HepG2 (cell line): ENCODE results near the gene LMNTD1. TPM values are rescaled to one million over a fixed set of nuclear protein-coding genes. Genes with fewer than 3 reads are reported as not detected.

ENCODE experiments used
- ATAC-seq: fragments of 200-7000 bp; cut with Tn5 transposase; 3 replicates; pipeline ENCODE4 v1.9.1; 2020; ENCODE audit warnings: mild to moderate bottlenecking, moderate library complexity
- BruUV-seq: library from RNA; stranded (reverse); fragments of 400-500 nt; replicated peaks from 2 replicates; lab custom pipeline; 2021; lab: Mats Ljungman, UMichigan
- CTCF ChIA-PET: fragments of 300-600 bp; formaldehyde crosslinking; extraction: SDS; loops from one replicate; lab custom pipeline; 2021; ENCODE audit warnings: low total read pairs, inconsistent platforms, low intra/inter-chr PET ratio; lab: Yijun Ruan, JAX
- POLR2A ChIA-PET: fragments of 350-600 bp; sonication (Branson Sonifier 250); formaldehyde crosslinking; loops from one replicate; lab custom pipeline; 2020; ENCODE audit warnings: antibody characterized with exemption, inconsistent platforms; lab: Yijun Ruan, JAX
- DNase-seq: peaks from one replicate; pipeline ENCODE4 v3.0.0-alpha.2; 2015; ENCODE audit warnings: low spot score
- FAIRE-seq: peaks from 3 replicates; lab custom pipeline; 2011; peaks lifted over from hg19 to GRCh38; lab: Jason Lieb, UNC
- H2AFZ ChIP-seq: one replicate; pipeline ENCODE4 v1.6.1; 2011; ENCODE audit warnings: low read length, inconsistent platforms
- H3K27ac ChIP-seq: fragments of 300-600 bp; 3 replicates; pipeline ENCODE4 v1.8.0; 2011; ENCODE audit warnings: mixed run types, mild to moderate bottlenecking, mixed read lengths, low read length, inconsistent platforms; ENCODE audit not compliant: insufficient read depth; ENCODE audit errors: extremely low read length
- H3K27me3 ChIP-seq, 2 experiments: fragments of 200-600 bp in 1 of 2; 2 replicates in 1 of 2; 3 replicates in 1 of 2; pipeline versions ENCODE4 v1.6.0 to v1.8.0; 2011; ENCODE audit warnings: low read length in 2 of 2, mild to moderate bottlenecking in 2 of 2, moderate library complexity in 2 of 2, inconsistent platforms in 1 of 2; ENCODE audit not compliant: insufficient read depth in 2 of 2, control insufficient read depth in 1 of 2
- H3K36me3 ChIP-seq, 2 experiments: fragments of 200-600 bp in 1 of 2; replicated peaks in 1 of 2; 2 replicates in 1 of 2; 3 replicates in 1 of 2; pipeline versions ENCODE4 v1.5.1 to v1.8.0; 2011; ENCODE audit warnings: low read length in 2 of 2, inconsistent platforms in 1 of 2; ENCODE audit not compliant: insufficient read depth in 2 of 2, control insufficient read depth in 1 of 2
- H3K4me1 ChIP-seq: 2 replicates; pipeline ENCODE4 v1.5.1; 2012; ENCODE audit warnings: low read length, inconsistent platforms; ENCODE audit not compliant: insufficient read depth
- H3K4me2 ChIP-seq: 2 replicates; pipeline ENCODE4 v1.6.0; 2011; ENCODE audit warnings: low read depth, low read length, inconsistent platforms
- H3K4me3 ChIP-seq, 3 experiments: fragments of 200-600 bp in 1 of 3; sonication (generic), shearing (Covaris generic) in 1 of 3; replicated peaks in 1 of 3; 2 replicates each; pipeline ENCODE4 v1.5.1; 2011 to 2016; ENCODE audit warnings: low read length in 3 of 3, inconsistent platforms in 2 of 3, low read depth in 2 of 3, mild to moderate bottlenecking in 2 of 3, control low read depth in 1 of 3, mixed read lengths in 1 of 3; ENCODE audit not compliant: insufficient read depth in 1 of 3
- H3K79me2 ChIP-seq: one replicate; pipeline ENCODE4 v1.6.1; 2011; ENCODE audit warnings: low read length, inconsistent platforms; ENCODE audit not compliant: insufficient read depth
- H3K9ac ChIP-seq: 2 replicates; pipeline ENCODE4 v1.6.0; 2011; ENCODE audit warnings: mild to moderate bottlenecking, low read depth, low read length, inconsistent platforms; ENCODE audit not compliant: insufficient read depth
- H3K9me3 ChIP-seq: 2 replicates; pipeline ENCODE4 v1.5.1; 2012; ENCODE audit warnings: mild to moderate bottlenecking, low read length
- H4K20me1 ChIP-seq: 2 replicates; pipeline ENCODE4 v1.6.0; 2011; ENCODE audit warnings: inconsistent platforms, mild to moderate bottlenecking, low read length, moderate library complexity; ENCODE audit not compliant: insufficient read depth
- ISX ChIP-seq: sonication (generic); formaldehyde crosslinking; conservative IDR thresholded peaks from 2 replicates; pipeline ENCODE4 v1.5.0; 2020; ENCODE audit warnings: missing genetic modification reagents
- RAD51 ChIP-seq: fragments of 450-650 bp; IDR thresholded peaks from 2 replicates; pipeline ENCODE4 v1.6.1; 2016; ENCODE audit warnings: borderline replicate concordance
- RARA ChIP-seq: IDR thresholded peaks from 2 replicates; pipeline ENCODE4 v1.6.1; 2016; ENCODE audit warnings: missing genetic modification reagents, missing compliant biosample characterization
- RFX3 ChIP-seq: IDR thresholded peaks from 2 replicates; pipeline ENCODE4 v1.6.1; 2016; ENCODE audit warnings: missing biosample characterization, missing genetic modification reagents
- THRA ChIP-seq: sonication (generic); formaldehyde crosslinking; IDR thresholded peaks from 2 replicates; pipeline ENCODE4 v1.4.0; 2020; ENCODE audit warnings: missing genetic modification reagents, borderline replicate concordance
- ZFP91 ChIP-seq: sonication (generic); formaldehyde crosslinking; IDR thresholded peaks from 2 replicates; pipeline ENCODE4 v1.9.0; 2022; ENCODE audit warnings: missing genetic modification reagents, mild to moderate bottlenecking, borderline replicate concordance
- ZNF780A ChIP-seq: sonication (generic); formaldehyde crosslinking; IDR thresholded peaks from 2 replicates; pipeline ENCODE4 v1.8.0; 2022; ENCODE audit warnings: mild to moderate bottlenecking, missing genetic modification reagents, moderate library complexity
- WGBS: methylation state at CpG from one replicate; pipeline ENCODE4 v1.1.6; 2017; ENCODE audit warnings: low lambda C conversion rate; 5-methylcytosine and 5-hydroxymethylcytosine counted together
- in situ Hi-C: cut with HindIII; loops from 2 replicates; pipeline ENCODE4 v1.10.0; 2017; ENCODE audit warnings: low pct_unique_long_range_greater_than_20kb; ENCODE audit not compliant: extremely low pct_ligation_motif_present
- intact Hi-C: fragments of 100-400 bp; cut with micrococcal nuclease; formaldehyde crosslinking; loops from one replicate; pipeline ENCODE4 v1.10.0; 2022; ENCODE audit not compliant: unreplicated experiment
- polyA plus RNA-seq, 8 experiments: library from polyadenylated mRNA; depleted of rRNA in 3 of 8; stranded (reverse) in 7 of 8; unstranded in 1 of 8; fragments of >200 nt; fragmentation: Illumina TruSeq in 4 of 8; extraction: Trizol in 4 of 8; gene quantifications; 2 replicates each; pipeline versions ENCODE4 v1.2.1 to v1.2.3, GENCODE V29; 2011 to 2016; ENCODE audit warnings: low read depth in 4 of 8, missing spikeins in 1 of 8, mixed read lengths in 1 of 8; ENCODE audit not compliant: insufficient read depth in 1 of 8
- total RNA-seq, 5 experiments: library from RNA; depleted of rRNA; stranded (reverse); fragments of >200 nt; fragmentation: Illumina TruSeq; extraction: Trizol; gene quantifications; 2 replicates each; pipeline ENCODE4 v1.2.3, GENCODE V29; 2016; ENCODE audit warnings: low read depth in 1 of 5

The LMNTD1 gene
- total and polyA plus RNA-seq, 2 of the 13 experiments (the other 11 are each of a cell fraction or from before 2014, with no cell fraction given), result not detected

- CTCF ChIA-PET, result no interaction called here
- H3K27ac ChIP-seq, result no peak overlapping the region
- no peak overlapping the region for H2AFZ ChIP-seq
- H3K4me1 ChIP-seq, result no peaks in the 10 kb centered on the region
- no peak overlapping the region for H3K4me2 ChIP-seq
- no peak overlapping the region for H3K9ac ChIP-seq
- no peaks in the 10 kb centered on the region for H3K79me2 ChIP-seq
- no peaks in the 10 kb centered on the region for H3K9me3 ChIP-seq
- no peak overlapping the region for H3K4me3 ChIP-seq
- no peak for TF ChIP-seq ZFP91
- TF ChIP-seq RARA (CRISPR knock-in tag), result no peak
- TF ChIP-seq RFX3 (CRISPR knock-in tag), result no peak
- no peak for TF ChIP-seq THRA (CRISPR knock-in tag)
- TF ChIP-seq RAD51, result no peak
- TF ChIP-seq ZNF780A, result no peak
- no peak for TF ChIP-seq ISX (CRISPR knock-in tag)
- TF ChIP-seq, all 625 proteins: peak for 0
- DNase-seq (no peak), ATAC-seq (no peak), FAIRE-seq (no peak)
- 12% methylated on average over 5 of the region's 5 CpGs for WGBS
- POLR2A ChIA-PET, result no interaction called here
- H3K36me3 ChIP-seq, result no peaks in the 10 kb centered on the region
- BruUV-seq, result no TSS peak
- intact Hi-C loops, result no loop called here
- no peaks in the 10 kb centered on the region for H3K27me3 ChIP-seq
- in situ Hi-C loops, result no loop called here
- no peaks in the 10 kb centered on the region for H4K20me1 ChIP-seq
Observed at GRCh38 chr12:25585662-25586061, 32.6 kb upstream of the LMNTD1 start.
